GM18511 (cell line): ENCODE results near the gene CMTM4.
"Not testable (repeated sequence)": the region's sequence is repeated elsewhere in the genome, so short reads cannot be mapped to it uniquely, and the experiment has no call there.

ENCODE experiments used
- ATAC-seq: cut with Tn5 transposase; IDR thresholded peaks from one replicate; pipeline ENCODE4 v1.9.1; 2021; ENCODE audit warnings: mild to moderate bottlenecking, moderate library complexity; ENCODE audit not compliant: unreplicated experiment

Gene CMTM4

DNA sequence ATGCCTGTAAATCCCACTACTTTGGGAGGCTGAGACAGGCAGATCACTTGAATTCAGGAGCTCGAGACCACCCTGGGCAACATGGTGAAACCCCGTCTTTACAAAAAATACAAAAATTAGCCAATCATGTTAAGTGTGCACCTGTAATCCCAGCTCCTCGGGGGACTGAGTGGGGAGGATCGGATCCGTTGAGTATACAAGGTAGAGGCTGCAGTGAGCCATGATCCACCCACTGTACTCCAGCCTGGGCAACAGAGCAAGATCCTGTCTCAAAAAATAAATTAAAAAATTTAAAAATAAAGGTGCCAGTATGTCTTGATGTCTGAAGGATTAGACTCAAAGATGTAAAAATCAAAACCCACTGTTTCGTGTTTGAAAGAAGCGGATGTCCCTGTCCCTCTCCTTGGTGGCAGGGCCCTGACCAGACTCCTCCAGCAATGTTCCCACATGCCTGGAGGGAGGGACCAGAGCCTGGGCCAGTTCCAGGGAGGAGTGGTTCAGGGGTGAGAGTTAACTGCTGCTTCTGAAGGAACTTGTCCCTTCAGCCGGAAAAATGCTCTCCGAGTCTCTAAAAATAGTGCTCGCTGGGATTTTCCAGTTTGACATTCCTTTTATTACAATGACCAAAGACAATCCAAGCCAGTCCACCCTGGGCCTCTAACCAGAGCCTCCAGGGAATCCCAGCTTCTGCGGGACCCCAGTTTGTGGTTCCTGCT is 9.4 kb upstream of the CMTM4 start:
- no peak for ATAC-seq

GRCh38 chr16:66703406-66704215 is 7.1 kb upstream of the CMTM4 start:
- no peak for ATAC-seq

GRCh38 chr16:66701516-66701915 is 5.0 kb upstream of the CMTM4 start:
- ATAC-seq, result no peak

- ATAC-seq, result no peak
Observed at GRCh38 chr16:66701026-66701425, 4.5 kb upstream of the CMTM4 start.

- ATAC-seq, result no peak
Observed at GRCh38 chr16:66699898-66700297, 3.4 kb upstream of the CMTM4 start.

DNA sequence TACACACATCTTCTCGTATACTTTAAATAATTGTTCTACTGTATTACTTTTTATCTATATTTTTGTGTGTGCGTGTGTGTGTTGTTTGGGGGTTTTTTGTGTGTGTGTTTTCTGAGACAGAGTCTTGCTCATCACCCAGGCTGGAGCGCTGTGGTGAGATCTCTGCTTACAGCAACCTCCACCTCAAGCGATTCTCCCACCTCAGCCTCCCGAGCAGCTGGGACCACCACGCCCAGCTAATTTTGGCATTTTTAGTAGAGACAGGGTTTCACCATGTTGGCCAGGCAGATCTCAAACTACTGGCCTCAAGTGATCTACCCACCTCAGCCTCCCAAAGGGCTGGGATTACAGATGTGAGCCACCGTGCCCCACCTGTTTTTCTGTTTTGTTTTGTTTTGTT is 1.5 kb upstream of the CMTM4 start:
- no peak for ATAC-seq

- ATAC-seq, result peak; percentile 59
Observed at GRCh38 chr16:66695935-66696668, 441 bp downstream of the CMTM4 start.

DNA sequence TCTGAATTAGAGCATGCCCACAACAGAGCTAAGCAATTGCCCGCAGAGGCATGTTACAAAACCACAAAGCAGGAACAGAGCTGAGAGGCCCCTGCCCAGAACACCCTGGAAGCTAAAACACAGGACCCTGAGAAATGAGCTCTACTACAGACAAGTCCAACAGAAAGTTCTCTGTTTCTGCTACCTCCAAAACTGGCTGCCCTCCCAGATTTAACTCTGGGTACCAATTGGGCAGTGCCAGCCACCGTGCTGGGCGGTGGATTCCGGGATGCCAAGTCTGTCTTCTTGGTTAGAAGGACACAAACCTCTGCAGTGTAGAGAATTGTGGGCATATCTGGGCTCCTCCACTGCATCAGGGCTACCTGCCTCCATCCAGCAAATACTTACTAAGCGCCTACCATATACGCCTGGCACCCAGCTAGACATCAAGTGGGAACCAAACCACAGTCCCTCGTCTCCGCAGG is 1.0 kb downstream of the CMTM4 start:
- no peak for ATAC-seq

DNA sequence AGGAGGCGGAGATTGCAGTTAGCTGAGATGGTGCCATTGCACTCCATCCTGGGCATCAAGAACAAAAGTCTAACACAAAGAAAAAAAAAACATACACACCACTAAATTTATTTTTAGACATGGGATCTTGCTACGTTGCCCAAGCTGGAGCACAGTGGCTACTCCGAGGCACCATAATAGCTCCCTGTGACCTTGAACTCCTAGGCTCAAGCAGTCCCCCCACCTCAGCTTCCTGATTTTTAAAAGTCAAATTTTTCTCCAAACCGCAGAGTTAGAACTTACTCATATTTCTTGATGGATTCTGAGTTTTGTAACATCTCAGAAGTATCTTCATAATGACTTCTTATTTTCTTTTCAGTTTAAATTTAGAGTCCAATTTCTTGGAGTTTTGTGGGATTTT is 3.4 kb downstream of the CMTM4 start:
- no peak for ATAC-seq

GRCh38 chr16:66692341-66692740 is 4.2 kb downstream of the CMTM4 start:
- no peak for ATAC-seq

- no peak for ATAC-seq
Observed at GRCh38 chr16:66691234-66691633, 5.3 kb downstream of the CMTM4 start.

DNA sequence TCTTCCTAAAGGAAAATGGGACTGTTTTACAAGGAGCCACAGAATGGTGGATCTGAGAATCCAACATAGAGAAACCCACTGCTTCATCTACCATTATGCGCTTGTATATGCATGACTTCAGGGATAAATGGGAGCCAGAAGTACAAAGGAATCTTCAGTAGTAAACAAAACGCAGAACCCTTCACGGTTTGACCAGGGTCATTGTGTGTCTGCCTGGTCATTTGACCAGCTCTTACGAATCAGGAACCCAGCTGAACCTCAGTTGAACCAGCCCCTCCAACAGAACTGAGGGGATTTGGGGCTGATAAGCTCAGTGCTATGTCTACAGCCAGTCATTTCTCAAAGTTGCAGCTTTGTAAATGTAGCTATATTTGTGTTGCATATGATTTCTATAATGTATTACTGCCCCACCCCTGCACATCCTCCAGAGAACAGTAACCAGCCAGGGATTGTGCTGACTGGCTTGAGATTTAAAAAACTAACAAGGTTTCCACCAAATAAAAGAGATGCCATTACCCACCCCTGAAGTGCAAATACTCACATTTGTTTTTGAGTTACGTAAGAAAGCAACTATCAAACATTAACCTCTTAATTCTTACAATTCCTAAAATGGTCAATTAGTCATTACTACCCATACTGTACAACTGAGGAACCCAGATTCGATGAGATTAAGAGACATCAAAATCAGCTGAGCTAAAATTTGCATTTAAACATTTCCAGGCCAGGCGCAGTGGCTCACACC is 6.3 kb downstream of the CMTM4 start:
- ATAC-seq, result no peak

- no peak for ATAC-seq
Observed at GRCh38 chr16:66689282-66689681, 7.3 kb downstream of the CMTM4 start.

GRCh38 chr16:66687906-66688625 is 8.5 kb downstream of the CMTM4 start:
- ATAC-seq, result no peak

DNA sequence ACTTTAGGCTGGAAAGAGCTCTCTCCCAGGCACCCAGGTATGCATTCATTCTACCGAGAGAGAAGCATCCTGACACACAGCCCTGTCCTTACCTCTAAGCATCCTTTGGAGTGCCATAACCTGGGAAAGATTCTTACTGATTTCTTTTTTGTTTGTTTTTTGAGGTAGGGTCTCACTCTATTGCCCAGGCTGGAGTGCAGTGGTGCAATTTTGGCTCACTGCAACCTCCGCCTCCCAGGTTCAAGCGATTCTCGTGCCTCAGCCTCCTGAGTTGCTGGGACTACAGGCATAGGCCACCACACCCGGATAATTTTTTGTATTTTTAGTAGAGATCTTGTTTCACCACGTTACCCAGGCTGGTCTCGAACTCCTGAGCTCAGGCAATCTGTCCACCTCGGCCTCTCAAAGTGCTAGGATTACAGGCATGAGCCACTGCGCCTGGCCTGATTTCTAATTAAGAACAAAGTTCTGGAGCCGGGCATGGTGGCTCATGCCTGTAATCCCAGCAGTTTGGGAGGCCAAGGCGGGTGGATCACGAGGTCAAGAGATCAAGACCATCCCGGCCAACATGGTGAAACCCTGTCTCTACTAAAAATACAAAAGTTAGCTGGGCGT is 10.9 kb downstream of the CMTM4 start:
- not testable (repeated sequence) for ATAC-seq

- no peak for ATAC-seq
Observed at GRCh38 chr16:66682271-66682670, 14.3 kb downstream of the CMTM4 start.

DNA sequence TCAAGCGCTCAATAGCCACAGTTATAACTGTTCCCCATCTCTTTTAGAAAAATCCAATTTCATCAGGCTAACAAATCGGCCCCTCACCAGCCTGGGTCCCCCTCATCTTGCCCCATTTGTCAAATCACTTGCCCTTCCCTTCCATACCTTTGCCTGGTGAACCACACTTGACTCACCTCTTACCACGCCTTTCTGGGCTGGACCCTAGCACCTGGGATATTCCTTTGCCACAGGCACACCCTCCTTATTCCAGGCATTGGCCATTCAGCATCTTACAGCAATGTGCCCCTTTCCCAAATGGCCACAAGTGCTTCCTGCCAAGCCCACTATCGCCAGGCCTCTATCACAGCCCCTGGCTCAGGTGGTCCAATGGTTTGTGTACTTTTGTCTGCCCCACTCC is 14.9 kb downstream of the CMTM4 start:
- no peak for ATAC-seq

DNA sequence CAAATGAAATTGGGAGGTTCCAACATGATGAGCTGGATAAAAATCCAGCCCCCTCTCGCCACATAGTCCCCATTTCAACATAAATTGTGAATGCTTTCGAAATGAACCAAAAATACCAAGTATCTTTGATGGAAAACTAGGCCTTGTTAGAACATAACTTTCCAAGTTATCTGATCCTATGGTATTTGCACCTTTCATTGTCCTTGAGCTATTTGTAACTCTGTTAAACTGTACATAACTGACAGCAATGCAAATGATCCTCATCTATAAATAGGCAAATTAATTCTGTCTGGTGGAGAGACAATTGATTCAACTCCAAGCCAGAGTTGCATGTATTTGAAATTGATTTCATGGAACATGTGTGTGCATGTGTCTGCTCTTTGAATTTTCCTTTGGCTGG is 18.2 kb downstream of the CMTM4 start:
- no peak for ATAC-seq

DNA sequence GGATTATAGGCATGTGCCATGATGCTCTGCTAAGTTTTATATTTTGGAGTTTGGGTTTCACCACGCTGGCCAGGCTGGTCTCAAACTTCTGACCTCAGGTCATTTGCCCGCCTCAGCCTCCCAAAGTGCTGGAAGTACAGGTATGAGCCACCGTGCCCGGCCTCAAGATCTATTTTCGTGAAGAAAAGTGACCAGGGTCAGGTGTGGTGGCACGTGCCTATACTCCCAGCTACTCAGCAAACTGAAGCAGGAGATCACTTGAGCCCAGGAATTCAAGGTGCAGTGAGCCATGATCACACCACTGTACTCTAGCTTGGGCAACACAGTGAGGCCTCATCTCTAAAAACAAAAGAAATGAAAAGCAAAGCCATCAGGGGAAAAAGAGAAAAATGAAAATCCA is 18.7 kb downstream of the CMTM4 start:
- no peak for ATAC-seq

- ATAC-seq, result no peak
Observed at GRCh38 chr16:66677179-66677578, 19.4 kb downstream of the CMTM4 start.
